ENCODE results near the gene TXK. TPM values are rescaled to one million over a fixed set of nuclear protein-coding genes. Genes with fewer than 3 reads are reported as not detected.

TXK gene
- polyA plus RNA-seq (2013, experiment 1 of 2): 0.88 TPM
- 1.1 TPM for polyA plus RNA-seq (2013, experiment 2 of 2)

GRCh38 chr4:48134081-48134480, at the start of gene TXK:
Gene TXK (minus strand): TSS chr4:48134250. CDS start chr4:48134170, 80 bp downstream.
- no peak within 1 kb of the TSS for H2BK120ac ChIP-seq (ENCODE audit: low read depth, low read length)
- 98% methylated on average over 5 of the region's 5 CpGs for WGBS

DNA sequence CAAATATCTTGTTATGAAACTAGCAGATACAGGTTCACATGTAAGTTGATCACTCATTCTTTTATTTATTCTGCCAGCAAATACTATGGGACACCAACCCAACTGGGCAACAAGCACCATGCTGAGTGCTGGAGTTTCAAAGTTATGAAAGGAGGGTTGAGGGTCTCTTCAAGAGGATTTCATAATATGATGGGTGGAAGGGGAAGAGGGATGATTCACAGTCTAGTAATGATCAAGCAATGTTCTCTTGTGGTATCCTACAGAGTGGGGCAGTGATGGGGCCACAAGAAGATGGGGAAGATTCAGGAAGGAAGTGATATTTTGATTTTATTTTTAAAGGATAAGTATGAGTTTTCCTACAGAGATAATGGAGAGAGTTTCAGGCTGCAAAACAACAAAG, 46.2 kb upstream of the TXK start:
- Histone ChIP-seq H3K4me3 (ENCODE audit: insufficient read depth in 1 of 2, low read depth in 1 of 2, low read length in 2 of 2) (no peak overlapping the region), H3K4me2 (ENCODE audit: low read length, poor library complexity, severe bottlenecking) (no peak overlapping the region), H2BK5ac (ENCODE audit: low read depth, low read length, poor library complexity, severe bottlenecking) (no peak overlapping the region), H3K36me3 (ENCODE audit: control insufficient read depth in 1 of 2, insufficient read depth in 2 of 2, low read depth in 1 of 2, low read length in 2 of 2) (no peaks in the 10 kb centered on the region), H3K9ac (ENCODE audit: low read length) (no peak overlapping the region), H3K4ac (ENCODE audit: low read depth in 1 of 2, low read length in 2 of 2) (no peak overlapping the region), H4K8ac (ENCODE audit: low read length) (no peak overlapping the region), H3K4me1 (ENCODE audit: control insufficient read depth, insufficient read depth, low read depth, low read length) (peaks cover 2% of the 10 kb centered on the region), H3K27me3 (ENCODE audit: control insufficient read depth in 1 of 2, insufficient read depth in 1 of 2, low read length in 2 of 2) (no peaks in the 10 kb centered on the region), H3K14ac (ENCODE audit: low read length in 2 of 2) (no peak overlapping the region), H3K18ac (ENCODE audit: low read depth in 1 of 2, low read length in 2 of 2) (no peak overlapping the region), H2BK120ac (ENCODE audit: low read depth, low read length) (no peak overlapping the region), H3K23ac (ENCODE audit: low read length in 2 of 2) (no peak overlapping the region), H3K9me3 (ENCODE audit: control insufficient read depth, low read length) (no peaks in the 10 kb centered on the region), H4K91ac (ENCODE audit: low read length) (no peak overlapping the region), H2AK5ac (ENCODE audit: low read length, severe bottlenecking) (no peak overlapping the region), H2BK12ac (ENCODE audit: low read length in 2 of 2) (no peak overlapping the region), H3K27ac (ENCODE audit: low read length, poor library complexity, severe bottlenecking) (no peak overlapping the region), H3K79me1 (replicated peaks; ENCODE audit: low read length, poor library complexity, severe bottlenecking) (peaks cover 21% of the 10 kb centered on the region), H2BK15ac (ENCODE audit: low read depth, poor library complexity, severe bottlenecking) (no peak overlapping the region), H2AFZ (ENCODE audit: low read depth, low read length) (no peak overlapping the region)
- peak; percentile 41 for DNase-seq

More at GRCh38 chr4:48134081-48134480, at the start of gene TXK:
- Histone ChIP-seq H2AK5ac (ENCODE audit: low read length, severe bottlenecking) (no peak within 1 kb of the TSS), H3K9ac (ENCODE audit: low read length) (no peak within 1 kb of the TSS), H3K4ac (ENCODE audit: low read depth in 1 of 2, low read length in 2 of 2) (no peak within 1 kb of the TSS), H2AFZ (ENCODE audit: low read depth, low read length) (no peak within 1 kb of the TSS), H3K79me1 (replicated peaks; ENCODE audit: low read length, poor library complexity, severe bottlenecking) (no peaks in the 10 kb centered on the region), H3K27me3 (ENCODE audit: control insufficient read depth in 1 of 2, insufficient read depth in 1 of 2, low read length in 2 of 2) (no peaks in the 10 kb centered on the region), H4K8ac (ENCODE audit: low read length) (no peak within 1 kb of the TSS), H3K4me1 (ENCODE audit: control insufficient read depth, insufficient read depth, low read depth, low read length) (peaks cover 6% of the 10 kb centered on the region), H3K4me2 (ENCODE audit: low read length, poor library complexity, severe bottlenecking) (no peak within 1 kb of the TSS), H3K14ac (ENCODE audit: low read length in 2 of 2) (no peak within 1 kb of the TSS), H3K4me3 (ENCODE audit: insufficient read depth in 1 of 2, low read depth in 1 of 2, low read length in 2 of 2) (no peak within 1 kb of the TSS), H3K18ac (ENCODE audit: low read depth in 1 of 2, low read length in 2 of 2) (no peak within 1 kb of the TSS), H2BK12ac (ENCODE audit: low read length in 2 of 2) (no peak within 1 kb of the TSS), H3K9me3 (ENCODE audit: control insufficient read depth, low read length) (no peaks in the 10 kb centered on the region), H2BK5ac (ENCODE audit: low read depth, low read length, poor library complexity, severe bottlenecking) (no peak within 1 kb of the TSS), H3K27ac (ENCODE audit: low read length, poor library complexity, severe bottlenecking) (no peak within 1 kb of the TSS), H2BK15ac (ENCODE audit: low read depth, poor library complexity, severe bottlenecking) (no peak within 1 kb of the TSS), H4K91ac (ENCODE audit: low read length) (no peak within 1 kb of the TSS), H3K23ac (ENCODE audit: low read length in 2 of 2) (no peak within 1 kb of the TSS), H3K36me3 (ENCODE audit: control insufficient read depth in 1 of 2, insufficient read depth in 2 of 2, low read depth in 1 of 2, low read length in 2 of 2) (peaks cover 5 to 8% of the 10 kb centered on the region in 2 experiments)
- DNase-seq: no peak

GRCh38 chr4:48178931-48179330, 44.9 kb upstream of the TXK start:
- Histone ChIP-seq H4K8ac (ENCODE audit: low read length) (no peak overlapping the region), H3K27me3 (ENCODE audit: control insufficient read depth in 1 of 2, insufficient read depth in 1 of 2, low read length in 2 of 2) (no peaks in the 10 kb centered on the region), H3K4me1 (ENCODE audit: control insufficient read depth, insufficient read depth, low read depth, low read length) (peaks cover 4% of the 10 kb centered on the region), H3K23ac (ENCODE audit: low read length in 2 of 2) (no peak overlapping the region), H2BK15ac (ENCODE audit: low read depth, poor library complexity, severe bottlenecking) (no peak overlapping the region), H2BK120ac (ENCODE audit: low read depth, low read length) (no peak overlapping the region), H3K79me1 (replicated peaks; ENCODE audit: low read length, poor library complexity, severe bottlenecking) (peaks cover 21% of the 10 kb centered on the region), H3K36me3 (ENCODE audit: control insufficient read depth in 1 of 2, insufficient read depth in 2 of 2, low read depth in 1 of 2, low read length in 2 of 2) (no peaks in the 10 kb centered on the region), H3K14ac (ENCODE audit: low read length in 2 of 2) (no peak overlapping the region), H4K91ac (ENCODE audit: low read length) (no peak overlapping the region), H3K9ac (ENCODE audit: low read length) (no peak overlapping the region), H3K4me3 (ENCODE audit: insufficient read depth in 1 of 2, low read depth in 1 of 2, low read length in 2 of 2) (no peak overlapping the region), H2AFZ (ENCODE audit: low read depth, low read length) (no peak overlapping the region), H2BK5ac (ENCODE audit: low read depth, low read length, poor library complexity, severe bottlenecking) (no peak overlapping the region), H3K27ac (ENCODE audit: low read length, poor library complexity, severe bottlenecking) (no peak overlapping the region), H3K9me3 (ENCODE audit: control insufficient read depth, low read length) (no peaks in the 10 kb centered on the region), H3K18ac (ENCODE audit: low read depth in 1 of 2, low read length in 2 of 2) (no peak overlapping the region), H2BK12ac (ENCODE audit: low read length in 2 of 2) (no peak overlapping the region), H3K4ac (ENCODE audit: low read depth in 1 of 2, low read length in 2 of 2) (no peak overlapping the region), H3K4me2 (ENCODE audit: low read length, poor library complexity, severe bottlenecking) (no peak overlapping the region), H2AK5ac (ENCODE audit: low read length, severe bottlenecking) (no peak overlapping the region)
- DNase-seq: no peak
- WGBS: 66% methylated on average over 3 of the region's 4 CpGs

DNA sequence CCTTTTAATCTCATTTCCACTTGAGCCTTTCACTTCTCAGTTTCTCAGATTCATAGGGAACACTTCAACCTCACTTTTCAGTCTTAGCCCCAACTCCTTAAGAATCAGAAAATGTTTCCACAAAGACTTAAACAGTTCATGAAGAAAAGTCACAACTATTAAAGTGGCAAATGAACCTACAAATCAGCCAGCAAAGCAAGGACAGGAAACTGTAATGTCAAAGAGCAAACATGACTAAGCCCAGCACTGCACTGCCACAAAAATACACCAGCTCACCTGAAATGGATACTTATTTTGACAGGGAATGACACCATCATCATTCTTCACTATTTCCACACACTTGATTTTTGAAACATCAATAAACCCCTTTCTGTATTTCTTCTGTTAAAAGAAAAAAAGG, 41.8 kb upstream of the TXK start:
- Histone ChIP-seq H2BK120ac (ENCODE audit: low read depth, low read length) (no peak overlapping the region), H4K91ac (ENCODE audit: low read length) (no peak overlapping the region), H2BK5ac (ENCODE audit: low read depth, low read length, poor library complexity, severe bottlenecking) (no peak overlapping the region), H2AFZ (ENCODE audit: low read depth, low read length) (no peak overlapping the region), H3K23ac (ENCODE audit: low read length in 2 of 2) (no peak overlapping the region), H3K9me3 (ENCODE audit: control insufficient read depth, low read length) (no peaks in the 10 kb centered on the region), H3K27me3 (ENCODE audit: control insufficient read depth in 1 of 2, insufficient read depth in 1 of 2, low read length in 2 of 2) (no peaks in the 10 kb centered on the region), H3K36me3 (ENCODE audit: control insufficient read depth in 1 of 2, insufficient read depth in 2 of 2, low read depth in 1 of 2, low read length in 2 of 2) (no peaks in the 10 kb centered on the region), H3K4me3 (ENCODE audit: insufficient read depth in 1 of 2, low read depth in 1 of 2, low read length in 2 of 2) (no peak overlapping the region), H4K8ac (ENCODE audit: low read length) (no peak overlapping the region), H3K18ac (ENCODE audit: low read depth in 1 of 2, low read length in 2 of 2) (no peak overlapping the region), H3K79me1 (replicated peaks; ENCODE audit: low read length, poor library complexity, severe bottlenecking) (peaks cover 15% of the 10 kb centered on the region), H3K27ac (ENCODE audit: low read length, poor library complexity, severe bottlenecking) (peak overlapping the region; percentile 30), H2BK15ac (ENCODE audit: low read depth, poor library complexity, severe bottlenecking) (no peak overlapping the region), H3K4me1 (ENCODE audit: control insufficient read depth, insufficient read depth, low read depth, low read length) (peaks cover 4% of the 10 kb centered on the region), H2AK5ac (ENCODE audit: low read length, severe bottlenecking) (no peak overlapping the region), H3K4me2 (ENCODE audit: low read length, poor library complexity, severe bottlenecking) (no peak overlapping the region), H3K4ac (ENCODE audit: low read depth in 1 of 2, low read length in 2 of 2) (no peak overlapping the region), H3K9ac (ENCODE audit: low read length) (no peak overlapping the region), H3K14ac (ENCODE audit: low read length in 2 of 2) (no peak overlapping the region), H2BK12ac (ENCODE audit: low read length in 2 of 2) (no peak overlapping the region)
- DNase-seq: peak; percentile 28
